Sigmoid colon (tissue), 4 donors: ENCODE results near the gene FAM168A.

Source experiments
- CTCF ChIP-seq, 4 experiments: fragments of 450-650 bp in 3 of 4; fragments of 200-600 bp in 1 of 4; IDR thresholded peaks; one replicate each; pipeline ENCODE4 v1.5.1; 2016 to 2019; ENCODE audit warnings: antibody characterized with exemption in 4 of 4, mild to moderate bottlenecking in 3 of 4, moderate library complexity in 2 of 4
- EP300 ChIP-seq, 4 donors: sonication (generic); formaldehyde crosslinking; IDR thresholded peaks; one replicate each; pipeline ENCODE4 v1.6.1; 2017; ENCODE audit warnings: antibody characterized with exemption in 4 of 4
- POLR2A ChIP-seq, 2 donors: fragments of 450-650 bp; IDR thresholded peaks; one replicate each; pipeline ENCODE4 v1.6.1; 2016; ENCODE audit warnings: antibody characterized with exemption in 2 of 2, mild to moderate bottlenecking in 2 of 2, moderate library complexity in 2 of 2
- POLR2AphosphoS5 ChIP-seq, 4 donors: sonication (generic); formaldehyde crosslinking; IDR thresholded peaks; one replicate each; pipeline ENCODE4 v1.6.1; 2017; ENCODE audit warnings: antibody characterized with exemption in 4 of 4

- TF ChIP-seq POLR2A (IDR thresholded peaks at IDR 0.05) (no peak), CTCF (IDR thresholded peaks at IDR 0.05) (no peak), EP300 (IDR thresholded peaks at IDR 0.05) (no peak), POLR2AphosphoS5 (IDR thresholded peaks at IDR 0.05) (no peak)
Observed at GRCh38 chr11:73590991-73591390, 6.9 kb downstream of the FAM168A start.
